HUES6 (cell line): Measurements from ENCODE around the gene EEFSEC.

Experiments used
- H3K27ac ChIP-seq: 2 replicates; pipeline ENCODE4 v1.7.0; 2013; ENCODE audit warnings: low read depth, mild to moderate bottlenecking, low read length, inconsistent platforms
- H3K27me3 ChIP-seq: 2 replicates; pipeline ENCODE4 v1.6.1; 2013; ENCODE audit warnings: low read length; ENCODE audit not compliant: control insufficient read depth, insufficient read depth
- H3K36me3 ChIP-seq: 2 replicates; pipeline ENCODE4 v1.6.1; 2013; ENCODE audit warnings: low read length; ENCODE audit not compliant: control insufficient read depth, insufficient read depth
- H3K4me1 ChIP-seq: 2 replicates; pipeline ENCODE4 v1.6.1; 2013; ENCODE audit warnings: low read length; ENCODE audit not compliant: control insufficient read depth, insufficient read depth
- H3K4me3 ChIP-seq: 2 replicates; pipeline ENCODE4 v1.5.1; 2013; ENCODE audit warnings: low read depth, low read length
- H3K9ac ChIP-seq: one replicate; pipeline ENCODE4 v1.6.1; 2013; ENCODE audit warnings: mild to moderate bottlenecking, low read length
- H3K9me3 ChIP-seq: 2 replicates; pipeline ENCODE4 v1.6.1; 2013; ENCODE audit warnings: low read depth, low read length; ENCODE audit not compliant: control insufficient read depth, insufficient read depth

EEFSEC gene

DNA sequence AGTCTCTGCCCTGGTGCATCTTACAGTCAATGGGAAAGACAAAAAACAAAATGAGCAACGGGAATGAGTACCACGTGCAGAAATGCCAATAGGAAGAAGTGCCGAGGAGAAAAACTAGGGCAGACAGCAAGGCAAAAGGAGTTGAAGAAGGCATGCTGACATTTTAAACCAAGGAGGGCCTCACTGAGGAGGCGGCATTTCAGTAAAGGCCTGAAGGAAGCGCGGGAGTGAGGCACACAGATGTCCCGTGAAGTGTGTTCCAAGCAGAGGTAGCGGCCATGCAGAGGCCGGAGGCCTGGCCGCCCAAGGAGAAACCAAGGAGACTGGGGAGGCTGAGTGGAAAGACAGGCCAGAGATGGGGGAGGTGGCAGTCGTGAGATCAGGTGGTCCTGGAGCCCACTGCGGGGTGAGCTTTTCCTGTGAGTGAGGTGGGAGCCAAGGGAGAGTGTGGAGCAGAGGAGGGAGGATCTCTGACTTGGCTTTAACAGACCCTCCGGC, 278.6 kb downstream of the EEFSEC start:
- peaks cover 85% of the 10 kb centered on the region for H3K27me3 ChIP-seq
- H3K9me3 ChIP-seq: no peaks in the 10 kb centered on the region
- peaks cover 59% of the 10 kb centered on the region for H3K4me1 ChIP-seq
- no peaks in the 10 kb centered on the region for H3K36me3 ChIP-seq
- peak overlapping the region; percentile 72 for H3K9ac ChIP-seq
- peak overlapping the region; percentile 54 for H3K4me3 ChIP-seq
- H3K27ac ChIP-seq: peak overlapping the region; percentile 74; the same call in 1 of the 2 replicates

DNA sequence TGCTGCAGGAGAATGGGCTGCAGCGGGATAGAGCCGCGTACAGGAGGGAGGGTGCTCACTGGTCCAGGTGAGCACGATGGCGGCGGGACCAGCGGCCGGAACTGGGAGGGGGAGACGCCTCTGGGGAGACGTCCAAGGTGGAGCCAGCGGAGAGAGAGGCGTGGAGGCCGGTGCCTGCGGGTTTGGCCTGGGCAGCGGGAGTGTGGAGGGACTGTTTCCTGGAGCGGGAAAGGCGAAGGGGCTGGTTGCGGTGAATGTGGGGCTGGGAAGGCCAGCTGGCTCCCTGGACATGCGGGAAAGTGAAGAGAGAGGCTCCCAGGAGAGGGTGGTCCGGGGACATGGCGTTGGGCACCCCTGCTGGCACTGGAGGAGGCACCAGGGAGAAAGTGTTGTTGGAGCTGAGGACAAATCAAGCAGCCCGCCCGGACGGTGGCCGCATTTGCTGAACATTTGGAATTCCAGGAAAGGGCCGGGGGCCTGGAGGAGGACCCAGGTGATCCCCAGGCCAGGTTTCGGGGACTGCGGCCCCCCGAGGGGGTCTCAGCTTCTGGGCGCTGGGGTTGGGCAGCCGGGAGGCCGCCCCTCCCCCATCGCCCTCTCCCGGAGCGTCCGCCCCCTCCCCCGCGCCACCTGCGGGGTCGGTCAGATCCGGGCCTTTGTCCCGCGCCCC, 279.2 kb downstream of the EEFSEC start:
- peak overlapping the region; percentile 54 for H3K4me3 ChIP-seq
- H3K36me3 ChIP-seq: no peaks in the 10 kb centered on the region
- peak overlapping the region; percentile 72 for H3K9ac ChIP-seq
- H3K27ac ChIP-seq: peak overlapping the region; percentile 74; the same call in 1 of the 2 replicates
- H3K27me3 ChIP-seq: peaks cover 79% of the 10 kb centered on the region
- peaks cover 55% of the 10 kb centered on the region for H3K4me1 ChIP-seq
- H3K9me3 ChIP-seq: no peaks in the 10 kb centered on the region

DNA sequence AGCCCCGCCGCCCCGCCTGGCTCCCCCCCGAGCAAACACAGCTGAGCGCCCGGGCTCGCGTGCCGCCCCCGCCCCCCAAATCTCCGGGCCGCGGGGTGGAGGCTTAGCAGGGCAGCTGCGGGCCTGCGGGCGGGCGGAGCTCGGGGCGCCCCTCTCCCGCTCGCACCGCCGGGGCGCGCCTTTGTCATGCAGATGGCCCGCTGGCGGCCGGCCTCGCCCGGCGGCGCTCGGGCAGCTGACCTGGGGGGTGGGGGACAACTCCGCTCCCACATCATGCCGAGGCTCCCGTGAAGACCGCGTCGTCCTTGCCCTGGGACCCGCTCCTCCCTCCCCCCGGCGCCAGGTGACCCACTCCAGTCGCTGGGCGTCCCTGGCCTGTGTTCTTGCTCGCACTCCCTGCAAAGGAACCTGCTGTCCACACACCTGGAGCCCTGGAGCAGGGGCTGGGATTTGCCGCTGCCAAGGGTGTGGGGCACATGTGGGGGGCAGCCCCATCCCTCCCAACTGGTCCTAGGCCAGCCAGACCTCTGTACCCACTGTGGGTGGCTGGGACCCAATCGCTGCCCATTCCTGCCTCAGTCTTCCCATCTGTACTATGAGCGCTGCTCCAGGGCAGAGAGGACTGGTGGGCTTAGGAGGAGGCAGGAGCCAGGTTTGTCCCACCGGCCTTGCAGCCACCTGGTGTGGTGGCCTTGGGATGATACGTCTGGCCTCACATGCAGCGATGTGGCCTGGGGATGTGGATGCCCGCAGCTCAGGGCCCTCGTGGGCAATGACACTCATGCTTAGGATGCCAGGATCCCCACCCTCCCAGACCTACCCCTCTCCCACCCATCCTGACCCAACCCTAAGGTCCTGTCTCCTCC, 279.9 kb downstream of the EEFSEC start:
- H3K36me3 ChIP-seq: no peaks in the 10 kb centered on the region
- peaks cover 50% of the 10 kb centered on the region for H3K4me1 ChIP-seq
- H3K9me3 ChIP-seq: no peaks in the 10 kb centered on the region
- H3K27ac ChIP-seq: peak overlapping the region; percentile 74; the same call in 1 of the 2 replicates
- H3K9ac ChIP-seq: peak overlapping the region; percentile 74
- H3K27me3 ChIP-seq: peaks cover 72% of the 10 kb centered on the region
- H3K4me3 ChIP-seq: peak overlapping the region; percentile 58

- Histone ChIP-seq H3K27me3 (peaks cover 67% of the 10 kb centered on the region), H3K9me3 (no peaks in the 10 kb centered on the region), H3K9ac (no peak overlapping the region)
Measured at GRCh38 chr3:128433837-128434165, 280.5 kb downstream of the EEFSEC start.

GRCh38 chr3:128434524-128434923, 281.2 kb downstream of the EEFSEC start:
- H3K4me3 ChIP-seq: no peak overlapping the region
- no peak overlapping the region for H3K9ac ChIP-seq
- peaks cover 43% of the 10 kb centered on the region for H3K4me1 ChIP-seq
- H3K9me3 ChIP-seq: no peaks in the 10 kb centered on the region
- H3K27ac ChIP-seq: no peak overlapping the region
- no peaks in the 10 kb centered on the region for H3K36me3 ChIP-seq
- H3K27me3 ChIP-seq: peaks cover 68% of the 10 kb centered on the region

More at GRCh38 chr3:128433837-128434165, 280.5 kb downstream of the EEFSEC start:
- Histone ChIP-seq H3K4me3 (no peak overlapping the region), H3K4me1 (peaks cover 46% of the 10 kb centered on the region), H3K27ac (no peak overlapping the region), H3K36me3 (no peaks in the 10 kb centered on the region)

DNA sequence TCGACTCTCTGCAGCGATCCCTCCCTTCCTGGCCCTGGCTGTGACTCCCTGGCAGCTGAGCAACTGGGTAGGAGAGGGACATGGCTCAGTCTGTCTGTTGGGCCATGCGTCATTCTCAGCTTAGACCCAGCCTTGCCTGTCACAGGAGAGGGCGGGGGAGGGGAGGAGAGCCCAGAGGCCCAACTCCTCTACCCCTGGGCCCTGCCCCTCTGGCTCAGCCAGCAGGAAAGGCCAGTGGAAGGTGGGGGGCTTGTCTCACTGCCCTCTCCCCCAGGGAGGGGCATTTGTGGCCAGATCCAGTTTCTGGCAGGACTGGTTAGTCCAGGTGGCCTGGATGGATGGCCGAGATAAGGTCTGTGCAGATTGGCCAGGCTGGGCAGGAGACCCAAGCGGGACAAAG, 281.8 kb downstream of the EEFSEC start:
- Histone ChIP-seq H3K9ac (no peak overlapping the region), H3K4me1 (peaks cover 47% of the 10 kb centered on the region), H3K36me3 (no peaks in the 10 kb centered on the region), H3K4me3 (no peak overlapping the region), H3K27ac (no peak overlapping the region), H3K27me3 (peaks cover 67% of the 10 kb centered on the region), H3K9me3 (no peaks in the 10 kb centered on the region)

GRCh38 chr3:128435561-128435960, 282.3 kb downstream of the EEFSEC start:
- Histone ChIP-seq H3K9me3 (no peaks in the 10 kb centered on the region), H3K4me3 (no peak overlapping the region), H3K9ac (no peak overlapping the region), H3K4me1 (peaks cover 46% of the 10 kb centered on the region), H3K36me3 (no peaks in the 10 kb centered on the region), H3K27ac (no peak overlapping the region), H3K27me3 (peaks cover 67% of the 10 kb centered on the region)

GRCh38 chr3:128436214-128436613, 282.9 kb downstream of the EEFSEC start:
- H3K4me1 ChIP-seq: peaks cover 43% of the 10 kb centered on the region
- H3K27ac ChIP-seq: no peak overlapping the region
- H3K9me3 ChIP-seq: no peaks in the 10 kb centered on the region
- peaks cover 67% of the 10 kb centered on the region for H3K27me3 ChIP-seq
- no peak overlapping the region for H3K9ac ChIP-seq
- H3K36me3 ChIP-seq: no peaks in the 10 kb centered on the region
- H3K4me3 ChIP-seq: no peak overlapping the region

DNA sequence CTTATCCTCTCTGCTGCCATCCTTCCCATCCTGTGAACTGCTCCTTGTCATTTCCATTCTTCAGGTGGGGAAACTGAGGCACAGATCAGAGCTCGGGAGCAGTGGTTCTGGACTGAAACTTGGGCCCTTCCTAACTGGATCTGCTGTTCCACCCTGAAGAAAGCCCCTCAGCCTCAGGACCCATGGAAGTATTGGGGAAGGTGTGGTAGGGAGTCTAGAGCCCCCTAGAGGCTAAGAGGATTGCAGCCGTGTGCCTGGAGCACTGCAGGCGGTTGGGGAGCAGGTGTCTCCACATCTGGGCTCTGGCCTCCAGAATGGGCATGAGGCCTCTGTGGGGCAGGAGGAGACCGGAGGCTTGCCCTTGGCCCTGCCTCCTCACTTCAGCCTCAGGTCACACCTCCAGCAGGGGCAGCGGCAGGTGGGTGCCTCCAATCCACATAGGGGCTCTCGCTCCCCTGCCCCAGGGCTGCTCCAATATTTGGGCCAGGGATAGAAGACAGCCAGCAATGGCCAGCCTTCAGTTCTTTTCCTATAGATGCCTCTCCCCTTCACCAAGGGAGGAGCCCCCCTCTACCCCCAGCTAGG, 285.3 kb downstream of the EEFSEC start:
- peaks cover 59% of the 10 kb centered on the region for H3K27me3 ChIP-seq
- no peak overlapping the region for H3K4me3 ChIP-seq
- H3K9ac ChIP-seq: no peak overlapping the region
- H3K9me3 ChIP-seq: no peaks in the 10 kb centered on the region
- no peaks in the 10 kb centered on the region for H3K36me3 ChIP-seq
- H3K4me1 ChIP-seq: peaks cover 27% of the 10 kb centered on the region
- no peak overlapping the region for H3K27ac ChIP-seq

DNA sequence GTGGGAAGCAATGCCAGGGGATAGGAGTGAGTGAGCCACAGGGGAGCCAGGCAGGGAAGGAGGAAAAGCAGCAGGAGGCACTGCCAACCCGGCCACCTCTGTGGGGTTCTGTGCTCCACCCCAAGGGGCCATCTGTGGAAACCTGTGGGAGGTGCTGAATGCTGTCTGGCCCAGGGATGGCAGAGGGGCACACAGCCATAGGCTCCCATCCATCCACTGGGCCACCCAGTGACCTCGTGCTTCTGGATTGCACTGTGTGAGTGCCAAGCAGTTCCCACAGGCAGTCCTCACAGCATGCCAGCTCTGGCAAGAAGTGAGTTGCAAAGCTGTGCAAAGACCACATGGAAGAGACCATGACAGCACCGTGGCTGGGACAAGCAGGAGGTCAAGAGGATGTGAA, 285.9 kb downstream of the EEFSEC start:
- Histone ChIP-seq H3K27me3 (peaks cover 59% of the 10 kb centered on the region), H3K36me3 (no peaks in the 10 kb centered on the region), H3K4me3 (no peak overlapping the region), H3K9ac (no peak overlapping the region), H3K9me3 (no peaks in the 10 kb centered on the region), H3K27ac (no peak overlapping the region), H3K4me1 (peaks cover 20% of the 10 kb centered on the region)

- H3K36me3 ChIP-seq: no peaks in the 10 kb centered on the region
- H3K9ac ChIP-seq: no peak overlapping the region
- no peak overlapping the region for H3K27ac ChIP-seq
- peaks cover 55% of the 10 kb centered on the region; the same call in 1 of the 2 replicates for H3K27me3 ChIP-seq
- no peaks in the 10 kb centered on the region; the same call in 1 of the 2 replicates for H3K9me3 ChIP-seq
- H3K4me3 ChIP-seq: no peak overlapping the region
- peaks cover 4% of the 10 kb centered on the region; the same call in 1 of the 2 replicates for H3K4me1 ChIP-seq
Measured at GRCh38 chr3:128442070-128442469, 288.8 kb downstream of the EEFSEC start.
